MM.1S (cell line): Measurements from ENCODE around the gene CXCR3.

Experiments used
- DNase-seq: peaks from one replicate; pipeline ENCODE4 v3.0.0-alpha.2; 2015
- H2AFZ ChIP-seq: fragments of 300-600 bp; sonication (generic); 2 replicates; pipeline ENCODE4 v1.6.0; 2016; ENCODE audit warnings: antibody characterized with exemption, low read length
- H3F3A ChIP-seq: fragments of 300-600 bp; sonication (generic); 2 replicates; pipeline ENCODE4 v1.6.1; 2016; ENCODE audit warnings: mild to moderate bottlenecking, antibody characterized with exemption, low read length, moderate library complexity, mixed read lengths; ENCODE audit not compliant: insufficient read depth
- H3K27ac ChIP-seq: fragments of 300-600 bp; sonication (generic); 2 replicates; pipeline ENCODE4 v1.5.1; 2016; ENCODE audit warnings: mild to moderate bottlenecking, low read length
- H3K27me3 ChIP-seq: fragments of 300-600 bp; sonication (generic); replicated peaks from 2 replicates; pipeline ENCODE4 v1.6.0; 2016; ENCODE audit warnings: low read length; ENCODE audit not compliant: insufficient read depth
- H3K36me3 ChIP-seq: fragments of 300-600 bp; sonication (generic); replicated peaks from 2 replicates; pipeline ENCODE4 v1.6.1; 2016; ENCODE audit warnings: mild to moderate bottlenecking, low read length, mixed read lengths; ENCODE audit not compliant: insufficient read depth
- H3K4me1 ChIP-seq: fragments of 300-600 bp; sonication (generic); 2 replicates; pipeline ENCODE4 v1.6.1; 2016; ENCODE audit warnings: low read length, mixed read lengths
- H3K4me2 ChIP-seq: fragments of 300-600 bp; sonication (generic); 2 replicates; pipeline ENCODE4 v1.6.0; 2016; ENCODE audit warnings: low read depth, low read length
- H3K4me3 ChIP-seq: fragments of 300-600 bp; sonication (generic); 2 replicates; pipeline ENCODE4 v1.5.1; 2016; ENCODE audit warnings: low read length, mixed read lengths
- H3K79me2 ChIP-seq: fragments of 300-600 bp; sonication (generic); 2 replicates; pipeline ENCODE4 v1.6.1; 2016; ENCODE audit warnings: mixed run types, low read length, mixed read lengths
- H3K9ac ChIP-seq: fragments of 300-600 bp; sonication (generic); 2 replicates; pipeline ENCODE4 v1.6.1; 2016; ENCODE audit warnings: low read length, mixed read lengths
- H3K9me2 ChIP-seq: fragments of 300-600 bp; sonication (generic); replicated peaks from 2 replicates; pipeline ENCODE4 v1.6.1; 2016; ENCODE audit warnings: mild to moderate bottlenecking, low read length, mixed read lengths; ENCODE audit not compliant: insufficient read depth
- H3K9me3 ChIP-seq: fragments of 300-600 bp; sonication (generic); replicated peaks from 2 replicates; pipeline ENCODE4 v1.6.1; 2016; ENCODE audit warnings: mild to moderate bottlenecking, low read length, mixed read lengths; ENCODE audit not compliant: insufficient read depth
- H4K20me1 ChIP-seq: fragments of 300-600 bp; sonication (generic); 2 replicates; pipeline ENCODE4 v1.6.1; 2016; ENCODE audit warnings: mild to moderate bottlenecking, low read length, moderate library complexity, mixed read lengths; ENCODE audit not compliant: insufficient read depth
- EZH2 ChIP-seq: fragments of 300-600 bp; sonication (generic); optimal IDR thresholded peaks from 2 replicates; pipeline ENCODE3; 2017; ENCODE audit warnings: low read depth, mild to moderate bottlenecking, antibody characterized with exemption, low read length, mixed read lengths
- EZH2phosphoT487 ChIP-seq: fragments of 300-600 bp; sonication (generic); IDR thresholded peaks from 2 replicates; pipeline ENCODE4 v1.6.1; 2018; ENCODE audit warnings: antibody characterized with exemption, low read length
- TF ChIP-seq, protein P1 (sequence below): fragments of 300-600 bp; sonication (generic); IDR thresholded peaks from 2 replicates; pipeline ENCODE4 v1.5.1; 2016; ENCODE audit warnings: antibody characterized with exemption, low read length, mixed read lengths

The CXCR3 gene

DNA sequence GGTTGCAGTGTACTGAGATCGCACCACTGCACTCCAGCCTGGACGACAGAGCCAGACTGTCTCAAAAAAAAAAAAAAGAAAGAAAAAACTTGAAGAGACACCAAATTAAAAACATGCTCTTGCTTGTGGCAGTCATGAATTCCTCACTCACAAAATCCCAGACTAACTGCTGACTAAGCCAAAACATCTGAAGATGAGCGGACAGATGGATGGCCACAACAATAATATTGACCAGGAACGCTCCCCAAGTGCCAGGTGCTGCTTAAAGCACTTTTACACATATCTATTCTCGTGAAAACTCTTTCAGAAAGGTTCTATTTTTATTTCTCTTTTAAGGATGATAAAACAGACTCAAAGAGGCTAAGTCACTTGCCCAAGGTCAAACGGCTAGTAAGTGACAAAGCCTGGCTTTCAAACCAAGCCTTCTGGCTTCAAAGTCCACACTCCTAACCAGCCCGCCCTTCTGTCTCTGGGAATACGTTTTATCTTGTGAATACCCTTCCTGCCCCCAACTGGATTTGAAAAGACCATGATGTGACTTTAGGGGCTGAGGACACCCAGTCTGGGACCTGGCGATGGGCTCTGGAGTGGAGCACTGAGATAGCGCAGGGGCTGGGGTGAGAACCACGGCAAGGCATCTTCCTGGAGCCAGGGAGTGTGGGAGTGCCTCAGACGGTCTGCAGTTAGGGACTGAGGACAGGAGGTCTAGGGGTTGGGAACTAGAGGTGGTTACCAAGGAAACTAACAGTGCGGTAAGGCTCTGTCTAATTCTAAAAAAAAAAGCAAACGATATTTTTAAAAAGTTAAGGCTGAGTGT is 9.5 kb upstream of the CXCR3 start:
- H3K79me2 ChIP-seq: no peaks in the 10 kb centered on the region
- no peaks in the 10 kb centered on the region for H3K27me3 ChIP-seq
- peaks cover 55% of the 10 kb centered on the region for H3K4me1 ChIP-seq
- TF ChIP-seq, protein P1, sequence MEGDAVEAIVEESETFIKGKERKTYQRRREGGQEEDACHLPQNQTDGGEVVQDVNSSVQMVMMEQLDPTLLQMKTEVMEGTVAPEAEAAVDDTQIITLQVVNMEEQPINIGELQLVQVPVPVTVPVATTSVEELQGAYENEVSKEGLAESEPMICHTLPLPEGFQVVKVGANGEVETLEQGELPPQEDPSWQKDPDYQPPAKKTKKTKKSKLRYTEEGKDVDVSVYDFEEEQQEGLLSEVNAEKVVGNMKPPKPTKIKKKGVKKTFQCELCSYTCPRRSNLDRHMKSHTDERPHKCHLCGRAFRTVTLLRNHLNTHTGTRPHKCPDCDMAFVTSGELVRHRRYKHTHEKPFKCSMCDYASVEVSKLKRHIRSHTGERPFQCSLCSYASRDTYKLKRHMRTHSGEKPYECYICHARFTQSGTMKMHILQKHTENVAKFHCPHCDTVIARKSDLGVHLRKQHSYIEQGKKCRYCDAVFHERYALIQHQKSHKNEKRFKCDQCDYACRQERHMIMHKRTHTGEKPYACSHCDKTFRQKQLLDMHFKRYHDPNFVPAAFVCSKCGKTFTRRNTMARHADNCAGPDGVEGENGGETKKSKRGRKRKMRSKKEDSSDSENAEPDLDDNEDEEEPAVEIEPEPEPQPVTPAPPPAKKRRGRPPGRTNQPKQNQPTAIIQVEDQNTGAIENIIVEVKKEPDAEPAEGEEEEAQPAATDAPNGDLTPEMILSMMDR: no peak
- TF ChIP-seq EZH2phosphoT487 (no peak), EZH2 (no peak)
- no peaks in the 10 kb centered on the region for H3K36me3 ChIP-seq
- no peaks in the 10 kb centered on the region for H3K9me2 ChIP-seq
- peak; percentile 84 for DNase-seq
- no peaks in the 10 kb centered on the region for H4K20me1 ChIP-seq
- H3K9ac ChIP-seq: peak overlapping the region; percentile 50; the same call in 1 of the 2 replicates
- H3K9me3 ChIP-seq: no peaks in the 10 kb centered on the region
- H3K27ac ChIP-seq: peak overlapping the region; percentile 97
- no peak overlapping the region for H3K4me3 ChIP-seq
- peak overlapping the region; percentile 53 for H3K4me2 ChIP-seq
- H3F3A ChIP-seq: peaks cover 39% of the 10 kb centered on the region
- H2AFZ ChIP-seq: peak overlapping the region; percentile 33; the same call in 1 of the 2 replicates

- no peak overlapping the region for H3K4me3 ChIP-seq
- H3K27me3 ChIP-seq: no peaks in the 10 kb centered on the region
- H2AFZ ChIP-seq: no peak overlapping the region
- no peaks in the 10 kb centered on the region for H3K9me2 ChIP-seq
- TF ChIP-seq EZH2phosphoT487 (no peak), EZH2 (no peak)
- TF ChIP-seq, protein P1: no peak
- H3K36me3 ChIP-seq: no peaks in the 10 kb centered on the region
- no peak overlapping the region for H3K4me2 ChIP-seq
- no peaks in the 10 kb centered on the region for H3K79me2 ChIP-seq
- peak overlapping the region; percentile 97; the same call in 1 of the 2 replicates for H3K27ac ChIP-seq
- H3K9ac ChIP-seq: no peak overlapping the region
- no peaks in the 10 kb centered on the region for H4K20me1 ChIP-seq
- DNase-seq: no peak
- peaks cover 67% of the 10 kb centered on the region for H3K4me1 ChIP-seq
- H3F3A ChIP-seq: peaks cover 44% of the 10 kb centered on the region
- H3K9me3 ChIP-seq: no peaks in the 10 kb centered on the region
These were observed 8.3 kb upstream of the CXCR3 start for GRCh38 chrX:71626576-71626975.

GRCh38 chrX:71625471-71625870 is 7.2 kb upstream of the CXCR3 start:
- TF ChIP-seq EZH2phosphoT487 (no peak), EZH2 (no peak)
- TF ChIP-seq, protein P1: no peak
- Histone ChIP-seq H3K27me3 (no peaks in the 10 kb centered on the region), H2AFZ (no peak overlapping the region), H3K4me3 (no peak overlapping the region), H3K9ac (no peak overlapping the region), H3K36me3 (no peaks in the 10 kb centered on the region), H3K27ac (no peak overlapping the region), H3K4me2 (no peak overlapping the region), H3K4me1 (peaks cover 71% of the 10 kb centered on the region), H4K20me1 (no peaks in the 10 kb centered on the region), H3K9me2 (no peaks in the 10 kb centered on the region), H3K79me2 (no peaks in the 10 kb centered on the region), H3K9me3 (no peaks in the 10 kb centered on the region), H3F3A (peaks cover 44% of the 10 kb centered on the region)
- no peak for DNase-seq
